ENCODE results near the gene ZFP1. TPM values are rescaled to one million over a fixed set of nuclear protein-coding genes. Genes with fewer than 3 reads are reported as not detected.

ZFP1 gene
- total and polyA plus RNA-seq, 2 experiments from 2014 or later: 9.4 to 14.4 TPM

- Histone ChIP-seq H4K20me1 (ENCODE audit: insufficient read depth, poor library complexity, severe bottlenecking) (no peaks in the 10 kb centered on the region), H3K4me1 (ENCODE audit: insufficient read depth) (no peaks in the 10 kb centered on the region), H3K79me2 (peaks cover 9% of the 10 kb centered on the region), H3K9me2 (replicated peaks; ENCODE audit: insufficient read depth) (no peaks in the 10 kb centered on the region), H3K27me3 (no peaks in the 10 kb centered on the region), H3K27ac (no peak overlapping the region), H3K4me3 (no peak overlapping the region), H3K9me3 (ENCODE audit: low read depth) (peaks cover 62% of the 10 kb centered on the region), H3K4me2 (no peak overlapping the region), H3K36me3 (replicated peaks; ENCODE audit: insufficient read depth, low read depth) (peaks cover 52% of the 10 kb centered on the region), H2AFZ (no peak overlapping the region)
- WGBS (ENCODE audit: low lambda C conversion rate, missing lambda C conversion rate): 99% methylated on average over 10 of the region's 10 CpGs
- no peak for TF ChIP-seq EZH2 (IDR thresholded peaks at IDR 0.05; ENCODE audit: borderline replicate concordance)
- TF ChIP-seq EZH2phosphoT487 (IDR thresholded peaks at IDR 0.05; ENCODE audit: low read depth, severe bottlenecking, unreplicated experiment): no peak
- TF ChIP-seq CTCF (IDR thresholded peaks at IDR 0.05; ENCODE audit: poor library complexity): no peak
- DNase-seq (ENCODE audit: low spot score): no peak
Observed at GRCh38 chr16:75169899-75170405, 21.6 kb downstream of the ZFP1 start.

- H3K36me3 ChIP-seq (replicated peaks; ENCODE audit: insufficient read depth, low read depth): peaks cover 36% of the 10 kb centered on the region
- no peaks in the 10 kb centered on the region for H3K9me2 ChIP-seq (replicated peaks; ENCODE audit: insufficient read depth)
- TF ChIP-seq EZH2phosphoT487 (IDR thresholded peaks at IDR 0.05; ENCODE audit: low read depth, severe bottlenecking, unreplicated experiment) (no peak), CTCF (IDR thresholded peaks at IDR 0.05; ENCODE audit: poor library complexity) (no peak), EZH2 (IDR thresholded peaks at IDR 0.05; ENCODE audit: borderline replicate concordance) (no peak)
- H3K9me3 ChIP-seq (ENCODE audit: low read depth): peaks cover 47% of the 10 kb centered on the region
- no peak overlapping the region for H3K27ac ChIP-seq
- WGBS (ENCODE audit: low lambda C conversion rate, missing lambda C conversion rate): 99% methylated on average over 4 of the region's 4 CpGs
- H4K20me1 ChIP-seq (ENCODE audit: insufficient read depth, poor library complexity, severe bottlenecking): no peaks in the 10 kb centered on the region
- H3K79me2 ChIP-seq: no peaks in the 10 kb centered on the region
- no peak overlapping the region for H3K4me3 ChIP-seq
- no peak overlapping the region for H2AFZ ChIP-seq
- H3K4me1 ChIP-seq (ENCODE audit: insufficient read depth): no peaks in the 10 kb centered on the region
- no peaks in the 10 kb centered on the region for H3K27me3 ChIP-seq
- no peak for DNase-seq (ENCODE audit: low spot score)
- H3K4me2 ChIP-seq: no peak overlapping the region
Observed at GRCh38 chr16:75172578-75172977, 24.3 kb downstream of the ZFP1 start.

- DNase-seq (ENCODE audit: low spot score): no peak
- Histone ChIP-seq H3K36me3 (replicated peaks; ENCODE audit: insufficient read depth, low read depth) (peaks cover 15% of the 10 kb centered on the region), H3K9me2 (replicated peaks; ENCODE audit: insufficient read depth) (no peaks in the 10 kb centered on the region), H2AFZ (no peak overlapping the region), H3K4me2 (no peak overlapping the region), H4K20me1 (ENCODE audit: insufficient read depth, poor library complexity, severe bottlenecking) (no peaks in the 10 kb centered on the region), H3K79me2 (no peaks in the 10 kb centered on the region), H3K4me1 (ENCODE audit: insufficient read depth) (no peaks in the 10 kb centered on the region), H3K9me3 (ENCODE audit: low read depth) (peaks cover 22% of the 10 kb centered on the region), H3K4me3 (no peak overlapping the region), H3K27me3 (no peaks in the 10 kb centered on the region), H3K27ac (no peak overlapping the region)
- 95% methylated on average over 3 of the region's 3 CpGs for WGBS (ENCODE audit: low lambda C conversion rate, missing lambda C conversion rate)
- TF ChIP-seq EZH2 (IDR thresholded peaks at IDR 0.05; ENCODE audit: borderline replicate concordance): no peak
- no peak for TF ChIP-seq CTCF (IDR thresholded peaks at IDR 0.05; ENCODE audit: poor library complexity)
- TF ChIP-seq EZH2phosphoT487 (IDR thresholded peaks at IDR 0.05; ENCODE audit: low read depth, severe bottlenecking, unreplicated experiment): no peak
Observed at GRCh38 chr16:75175074-75175473, 26.8 kb downstream of the ZFP1 start.
